ENCODE data around the gene RAB7A. TPM values are rescaled to one million over a fixed set of nuclear protein-coding genes. Genes with fewer than 3 reads are reported as not detected.

The RAB7A gene
- total RNA-seq, 1 donor from 2014 or later, result 149 TPM

GRCh38 chr3:128844502-128844901, 118.5 kb downstream of the RAB7A start:
- H3K27me3 Mint-ChIP-seq (ENCODE audit: low read depth), result no peaks in the 10 kb centered on the region
- no peaks in the 10 kb centered on the region for H3K9me3 Mint-ChIP-seq
- H3K27ac Mint-ChIP-seq (ENCODE audit: unreplicated experiment), result no peak overlapping the region
- peaks cover 13% of the 10 kb centered on the region for H3K4me1 Mint-ChIP-seq
- no peaks in the 10 kb centered on the region for H3K36me3 Mint-ChIP-seq (ENCODE audit: low read depth)
- no peak overlapping the region for H3K4me3 Mint-ChIP-seq
- TF ChIP-seq CTCF (conservative IDR thresholded peaks at IDR 0.05), result no peak
- no peak for DNase-seq (ENCODE audit: low read depth, low spot score)

- Mint-ChIP-seq H3K36me3 (ENCODE audit: low read depth) (no peaks in the 10 kb centered on the region), H3K9me3 (no peaks in the 10 kb centered on the region), H3K27me3 (ENCODE audit: low read depth) (no peaks in the 10 kb centered on the region), H3K4me1 (peaks cover 13% of the 10 kb centered on the region), H3K4me3 (peak overlapping the region; percentile 74), H3K27ac (ENCODE audit: unreplicated experiment) (no peak overlapping the region)
- peak; percentile 23 for TF ChIP-seq CTCF (conservative IDR thresholded peaks at IDR 0.05)
- DNase-seq (ENCODE audit: low read depth, low spot score), result no peak
These were observed 119.3 kb downstream of the RAB7A start for GRCh38 chr3:128845119-128845777.

GRCh38 chr3:128845778-128846485, 119.9 kb downstream of the RAB7A start:
- no peaks in the 10 kb centered on the region for H3K9me3 Mint-ChIP-seq
- H3K4me1 Mint-ChIP-seq, result peaks cover 13% of the 10 kb centered on the region
- H3K4me3 Mint-ChIP-seq, result peak overlapping the region; percentile 83
- TF ChIP-seq CTCF (conservative IDR thresholded peaks at IDR 0.05), result peak; percentile 69
- peak overlapping the region; percentile 93 for H3K27ac Mint-ChIP-seq (ENCODE audit: unreplicated experiment)
- no peaks in the 10 kb centered on the region for H3K27me3 Mint-ChIP-seq (ENCODE audit: low read depth)
- no peaks in the 10 kb centered on the region for H3K36me3 Mint-ChIP-seq (ENCODE audit: low read depth)
- peak; percentile 62 for DNase-seq (ENCODE audit: low read depth, low spot score)

GRCh38 chr3:128846486-128846891, 120.5 kb downstream of the RAB7A start:
- H3K9me3 Mint-ChIP-seq, result no peaks in the 10 kb centered on the region
- no peak for DNase-seq (ENCODE audit: low read depth, low spot score)
- TF ChIP-seq CTCF (conservative IDR thresholded peaks at IDR 0.05), result no peak
- H3K36me3 Mint-ChIP-seq (ENCODE audit: low read depth), result no peaks in the 10 kb centered on the region
- peaks cover 13% of the 10 kb centered on the region for H3K4me1 Mint-ChIP-seq
- H3K4me3 Mint-ChIP-seq, result peak overlapping the region; percentile 83
- H3K27me3 Mint-ChIP-seq (ENCODE audit: low read depth), result no peaks in the 10 kb centered on the region
- H3K27ac Mint-ChIP-seq (ENCODE audit: unreplicated experiment), result peak overlapping the region; percentile 93

GRCh38 chr3:128847666-128848370, 121.8 kb downstream of the RAB7A start:
- TF ChIP-seq CTCF (conservative IDR thresholded peaks at IDR 0.05), result no peak
- Mint-ChIP-seq H3K4me3 (no peak overlapping the region), H3K9me3 (no peaks in the 10 kb centered on the region), H3K36me3 (ENCODE audit: low read depth) (no peaks in the 10 kb centered on the region), H3K4me1 (peaks cover 13% of the 10 kb centered on the region), H3K27me3 (ENCODE audit: low read depth) (no peaks in the 10 kb centered on the region), H3K27ac (ENCODE audit: unreplicated experiment) (no peak overlapping the region)
- no peak for DNase-seq (ENCODE audit: low read depth, low spot score)

Measured in neural crest cell (in vitro differentiated cells).